SJSA1 (cell line): Measurements from ENCODE around the gene TMEFF2. TPM values are rescaled to one million over a fixed set of nuclear protein-coding genes. Genes with fewer than 3 reads are reported as not detected.

Experiments used
- DNase-seq, 2 experiments: peaks; one replicate each; pipeline ENCODE4 v3.0.0-alpha.2; 2015 to 2020; ENCODE audit warnings: low spot score in 2 of 2, low read depth in 1 of 2
- H3K27ac ChIP-seq: fragments of 250-450 bp; sonication (Bioruptor Pico); 2 replicates; pipeline ENCODE4 v1.5.1; 2020; ENCODE audit warnings: mild to moderate bottlenecking, moderate library complexity
- H3K27me3 ChIP-seq: fragments of 250-450 bp; sonication (Bioruptor Pico); replicated peaks from 2 replicates; pipeline ENCODE4 v1.5.1; 2020; ENCODE audit warnings: mild to moderate bottlenecking, moderate library complexity
- H3K36me3 ChIP-seq: fragments of 250-450 bp; sonication (Bioruptor Pico); 2 replicates; pipeline ENCODE4 v1.5.1; 2020; ENCODE audit warnings: mild to moderate bottlenecking
- H3K4me1 ChIP-seq: fragments of 250-450 bp; sonication (Bioruptor Pico); replicated peaks from 2 replicates; pipeline ENCODE4 v1.6.1; 2021; ENCODE audit warnings: mild to moderate bottlenecking
- H3K4me3 ChIP-seq: fragments of 250-450 bp; sonication (Bioruptor Pico); 2 replicates; pipeline ENCODE4 v1.5.1; 2020; ENCODE audit warnings: mild to moderate bottlenecking
- H3K9me3 ChIP-seq: fragments of 250-450 bp; sonication (Bioruptor Pico); replicated peaks from 2 replicates; pipeline ENCODE4 v1.5.1; 2020; ENCODE audit warnings: mild to moderate bottlenecking
- total RNA-seq: library from RNA; depleted of rRNA; stranded (reverse); fragments of >200 nt; shearing (Covaris generic); gene quantifications from 2 replicates; pipeline ENCODE4 v1.2.3, GENCODE V29; 2014

Gene TMEFF2
- total RNA-seq, 1 experiment from 2014 or later, result 0.16 TPM

DNA sequence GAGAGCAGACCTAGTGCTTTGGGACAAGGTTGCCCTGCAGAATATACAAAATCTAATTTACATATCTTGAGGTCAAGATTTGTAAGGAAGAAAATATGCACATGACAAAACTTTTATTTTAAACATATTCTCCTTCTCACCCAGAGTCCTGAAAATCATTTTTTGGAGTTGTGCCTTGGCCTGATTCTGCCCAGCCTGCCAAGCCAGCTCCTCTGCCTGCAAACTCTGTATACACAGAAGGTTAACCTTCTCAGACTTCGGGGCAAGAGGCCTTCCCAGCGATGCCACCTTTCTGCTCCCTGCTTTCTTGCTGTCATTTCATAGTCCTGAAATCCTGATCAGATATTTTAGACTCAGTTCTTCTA, 252.0 kb downstream of the TMEFF2 start:
- no peaks in the 10 kb centered on the region for H3K27me3 ChIP-seq
- no peak for DNase-seq
- no peaks in the 10 kb centered on the region for H3K4me1 ChIP-seq
- H3K27ac ChIP-seq, result no peak overlapping the region
- H3K9me3 ChIP-seq, result no peaks in the 10 kb centered on the region
- no peak overlapping the region for H3K4me3 ChIP-seq
- no peaks in the 10 kb centered on the region for H3K36me3 ChIP-seq

DNA sequence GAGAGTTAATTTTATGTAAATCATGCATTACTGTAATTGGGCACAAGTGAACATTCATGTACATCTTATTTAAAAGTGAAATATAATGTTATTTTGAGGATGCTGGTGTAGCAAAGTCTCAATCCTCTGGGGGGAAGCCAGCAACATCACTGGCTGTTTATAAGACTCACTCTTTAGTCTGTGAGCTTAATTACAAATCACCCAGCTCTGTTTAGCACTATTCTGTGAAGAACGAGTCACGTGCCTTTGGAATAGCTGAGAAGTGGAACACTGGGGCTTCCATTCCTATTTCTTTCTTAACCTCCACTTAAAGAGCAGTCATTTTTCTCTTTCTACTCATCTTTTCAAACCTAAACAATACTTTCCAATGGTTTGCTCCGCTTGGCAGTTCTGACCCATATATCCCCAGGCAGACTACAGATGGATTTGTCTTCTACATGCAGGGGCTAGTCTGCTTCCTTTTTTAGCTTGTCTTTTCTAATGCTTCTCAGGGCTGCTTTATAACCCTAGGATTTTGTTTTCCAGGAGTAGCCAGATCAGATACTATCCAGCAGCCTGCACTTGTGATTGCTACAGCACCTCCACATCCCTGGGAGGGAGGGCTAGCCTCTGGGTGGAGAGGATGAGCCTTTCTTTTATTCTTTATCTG, 252.5 kb downstream of the TMEFF2 start:
- Histone ChIP-seq H3K36me3 (no peaks in the 10 kb centered on the region), H3K27ac (no peak overlapping the region), H3K4me3 (no peak overlapping the region), H3K4me1 (no peaks in the 10 kb centered on the region), H3K9me3 (no peaks in the 10 kb centered on the region), H3K27me3 (no peaks in the 10 kb centered on the region)
- DNase-seq, result no peak

- Histone ChIP-seq H3K27ac (no peak overlapping the region), H3K9me3 (no peaks in the 10 kb centered on the region), H3K36me3 (no peaks in the 10 kb centered on the region), H3K4me3 (no peak overlapping the region), H3K4me1 (no peaks in the 10 kb centered on the region), H3K27me3 (no peaks in the 10 kb centered on the region)
- no peak for DNase-seq
Observed at GRCh38 chr2:191941376-191941929, 253.3 kb downstream of the TMEFF2 start.

- no peaks in the 10 kb centered on the region for H3K9me3 ChIP-seq
- no peaks in the 10 kb centered on the region for H3K4me1 ChIP-seq
- H3K27me3 ChIP-seq, result no peaks in the 10 kb centered on the region
- no peaks in the 10 kb centered on the region for H3K36me3 ChIP-seq
- DNase-seq, result no peak
- no peak overlapping the region for H3K27ac ChIP-seq
- H3K4me3 ChIP-seq, result no peak overlapping the region
Observed at GRCh38 chr2:191938779-191939178, 256.0 kb downstream of the TMEFF2 start.

GRCh38 chr2:191936882-191937405, 257.8 kb downstream of the TMEFF2 start:
- Histone ChIP-seq H3K27me3 (no peaks in the 10 kb centered on the region), H3K4me1 (no peaks in the 10 kb centered on the region), H3K36me3 (no peaks in the 10 kb centered on the region), H3K27ac (no peak overlapping the region), H3K4me3 (no peak overlapping the region), H3K9me3 (no peaks in the 10 kb centered on the region)
- DNase-seq, result no peak

GRCh38 chr2:191935247-191935646, 259.5 kb downstream of the TMEFF2 start:
- Histone ChIP-seq H3K27ac (no peak overlapping the region), H3K9me3 (no peaks in the 10 kb centered on the region), H3K4me3 (no peak overlapping the region), H3K36me3 (no peaks in the 10 kb centered on the region), H3K4me1 (no peaks in the 10 kb centered on the region), H3K27me3 (no peaks in the 10 kb centered on the region)
- no peak for DNase-seq

DNA sequence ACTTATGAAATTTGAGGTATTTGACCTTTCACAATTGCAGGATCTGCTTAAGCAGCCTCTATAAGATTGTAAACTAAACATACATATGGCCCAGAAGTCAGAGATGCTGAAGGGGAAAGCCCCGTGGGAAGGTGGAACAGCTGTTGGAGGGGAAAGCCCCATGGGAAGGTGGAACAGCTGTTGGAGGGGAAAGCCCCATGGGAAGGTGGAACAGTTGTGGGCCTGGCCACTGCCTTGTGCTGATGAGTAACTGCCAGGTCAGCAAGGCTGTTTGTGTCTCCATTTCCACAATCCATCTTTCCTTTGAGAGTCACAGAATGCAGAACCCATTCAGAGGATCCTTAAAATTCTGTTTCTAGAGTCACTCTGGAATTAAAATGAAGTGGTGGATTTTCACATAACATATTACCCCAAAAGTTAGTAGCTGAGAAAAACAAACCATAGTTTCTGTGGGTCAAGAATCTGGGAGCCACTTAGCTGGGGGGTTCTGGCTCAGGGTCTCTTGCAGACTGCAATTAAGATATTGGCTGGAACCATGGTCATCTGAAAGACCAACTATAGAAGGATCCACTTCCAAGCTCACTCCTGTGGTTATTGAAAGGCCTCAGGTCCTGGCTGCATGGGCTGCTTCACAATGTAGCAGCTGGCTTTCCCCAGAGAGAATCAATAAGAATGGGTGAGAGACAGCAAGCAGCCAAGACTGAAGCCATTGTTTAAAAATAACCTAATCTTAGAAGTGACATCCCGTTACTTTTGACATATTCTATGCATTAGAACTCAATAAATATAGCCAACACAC, 261.2 kb downstream of the TMEFF2 start:
- H3K27ac ChIP-seq, result no peak overlapping the region
- no peak overlapping the region for H3K4me3 ChIP-seq
- H3K4me1 ChIP-seq, result no peaks in the 10 kb centered on the region
- no peaks in the 10 kb centered on the region for H3K9me3 ChIP-seq
- no peaks in the 10 kb centered on the region for H3K36me3 ChIP-seq
- DNase-seq, result no peak
- no peaks in the 10 kb centered on the region for H3K27me3 ChIP-seq

- Histone ChIP-seq H3K4me3 (no peak overlapping the region), H3K27me3 (no peaks in the 10 kb centered on the region)
Observed at GRCh38 chr2:191932286-191932685, 262.4 kb downstream of the TMEFF2 start.

DNA sequence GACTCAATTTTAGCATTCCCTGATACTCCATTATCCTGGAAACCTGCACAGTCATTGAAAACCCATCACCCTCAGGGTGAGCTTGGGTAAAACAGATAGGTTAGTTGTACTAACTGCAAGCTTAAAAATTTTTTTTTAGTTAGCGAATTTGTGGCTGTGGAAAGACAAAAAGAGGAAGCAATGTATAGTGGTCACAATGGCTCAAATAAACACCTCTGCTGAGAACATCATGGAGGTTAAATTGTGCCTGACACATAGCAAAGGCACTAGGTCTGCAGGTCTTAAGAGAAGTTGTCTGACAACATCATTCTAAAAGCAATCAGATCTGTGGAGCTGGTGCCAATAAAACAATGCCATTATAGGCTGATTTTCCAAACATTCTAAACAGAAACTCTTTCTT, 263.4 kb downstream of the TMEFF2 start:
- Histone ChIP-seq H3K4me3 (no peak overlapping the region), H3K36me3 (no peaks in the 10 kb centered on the region), H3K27me3 (no peaks in the 10 kb centered on the region), H3K27ac (no peak overlapping the region), H3K4me1 (peaks cover 12% of the 10 kb centered on the region), H3K9me3 (no peaks in the 10 kb centered on the region)
- DNase-seq, result no peak

More at GRCh38 chr2:191932286-191932685, 262.4 kb downstream of the TMEFF2 start:
- DNase-seq, result no peak
- Histone ChIP-seq H3K9me3 (no peaks in the 10 kb centered on the region), H3K36me3 (no peaks in the 10 kb centered on the region), H3K4me1 (peaks cover 10% of the 10 kb centered on the region), H3K27ac (no peak overlapping the region)

- no peaks in the 10 kb centered on the region for H3K27me3 ChIP-seq
- no peak overlapping the region for H3K4me3 ChIP-seq
- H3K27ac ChIP-seq, result no peak overlapping the region
- H3K9me3 ChIP-seq, result no peaks in the 10 kb centered on the region
- H3K36me3 ChIP-seq, result no peaks in the 10 kb centered on the region
- no peak for DNase-seq
- peaks cover 12% of the 10 kb centered on the region for H3K4me1 ChIP-seq
Observed at GRCh38 chr2:191930205-191930604, 264.5 kb downstream of the TMEFF2 start.

- Histone ChIP-seq H3K4me1 (peaks cover 12% of the 10 kb centered on the region), H3K36me3 (no peaks in the 10 kb centered on the region), H3K27me3 (no peaks in the 10 kb centered on the region), H3K4me3 (no peak overlapping the region), H3K9me3 (no peaks in the 10 kb centered on the region), H3K27ac (no peak overlapping the region)
- no peak for DNase-seq
Observed at GRCh38 chr2:191929288-191929687, 265.4 kb downstream of the TMEFF2 start.

- H3K4me1 ChIP-seq, result peaks cover 12% of the 10 kb centered on the region
- no peak for DNase-seq
Observed at GRCh38 chr2:191927991-191928390, 266.7 kb downstream of the TMEFF2 start.

GRCh38 chr2:191927319-191927867, 267.3 kb downstream of the TMEFF2 start:
- peaks cover 12% of the 10 kb centered on the region for H3K4me1 ChIP-seq
- H3K9me3 ChIP-seq, result no peaks in the 10 kb centered on the region
- no peak overlapping the region for H3K27ac ChIP-seq
- no peaks in the 10 kb centered on the region for H3K27me3 ChIP-seq
- DNase-seq, result peak; percentile 41 to 65
- no peaks in the 10 kb centered on the region for H3K36me3 ChIP-seq
- no peak overlapping the region for H3K4me3 ChIP-seq

More at GRCh38 chr2:191927991-191928390, 266.7 kb downstream of the TMEFF2 start:
- Histone ChIP-seq H3K27ac (no peak overlapping the region), H3K4me3 (no peak overlapping the region), H3K27me3 (no peaks in the 10 kb centered on the region), H3K36me3 (no peaks in the 10 kb centered on the region), H3K9me3 (no peaks in the 10 kb centered on the region)

DNA sequence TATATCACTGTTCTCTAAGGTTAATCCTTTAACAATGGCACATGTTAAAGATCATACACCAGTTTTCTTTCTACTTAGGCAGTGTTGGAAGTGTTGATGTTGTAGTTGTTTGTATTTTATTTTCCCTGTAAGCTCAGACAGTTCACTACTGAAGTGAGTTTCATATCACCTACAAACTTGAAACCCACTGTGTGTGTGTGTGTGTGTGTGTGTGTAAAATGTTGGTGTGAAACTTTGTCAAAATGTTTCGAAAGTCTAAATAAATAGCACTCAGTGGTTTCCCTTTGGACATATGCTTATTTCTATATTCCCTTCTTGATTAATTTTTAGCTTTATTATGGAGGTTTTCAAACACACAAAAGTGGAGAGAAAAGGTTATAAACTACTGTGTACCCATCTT, 268.1 kb downstream of the TMEFF2 start:
- H3K36me3 ChIP-seq, result no peaks in the 10 kb centered on the region
- H3K9me3 ChIP-seq, result no peaks in the 10 kb centered on the region
- no peak overlapping the region for H3K4me3 ChIP-seq
- H3K27ac ChIP-seq, result no peak overlapping the region
- DNase-seq, result no peak
- H3K27me3 ChIP-seq, result no peaks in the 10 kb centered on the region
- H3K4me1 ChIP-seq, result peaks cover 12% of the 10 kb centered on the region
